ENCODE measurements around the gene BICC1. TPM values are rescaled to one million over a fixed set of nuclear protein-coding genes. Genes with fewer than 3 reads are reported as not detected.

Gene BICC1
- total and polyA plus RNA-seq, 2 donors (not counting 1 experiment from before 2014, with no cell fraction given), result not detected

DNA sequence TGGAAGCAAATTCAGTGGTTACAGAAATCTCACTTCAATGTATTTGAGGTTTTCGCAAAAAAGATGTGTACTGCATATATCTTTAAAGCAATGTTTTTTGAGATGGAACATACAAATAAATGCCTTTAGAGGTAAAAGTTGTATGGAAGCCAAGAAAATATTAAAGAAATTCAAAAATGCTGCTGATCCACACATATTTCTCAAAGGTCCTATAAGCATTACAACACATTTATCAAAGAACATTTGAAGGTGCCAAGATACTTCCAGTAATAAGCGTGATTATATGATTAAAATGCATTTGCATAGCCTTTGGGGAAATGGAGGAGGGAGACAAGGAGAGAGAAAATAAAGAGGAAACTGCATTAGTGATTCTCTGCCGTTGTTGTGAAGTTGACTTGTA is 260.1 kb downstream of the BICC1 start:
- H3K27ac Mint-ChIP-seq, result no peak overlapping the region
- H3K4me3 ChIP-seq (ENCODE audit: control extremely low read depth in 1 of 5, extremely low read depth in 1 of 5, insufficient read depth in 1 of 5, low read depth in 2 of 5, low read length in 4 of 5), result no peak overlapping the region
- intact Hi-C loops (cut with micrococcal nuclease), result no loop called here
- H3K27ac ChIP-seq (ENCODE audit: low read length in 2 of 2), result no peak overlapping the region
- DNase-seq (no peak), ATAC-seq (ENCODE audit: low read depth) (no peak)
- WGBS (ENCODE audit: insufficient coverage), result no CpG with 5 or more reads among the region's 3 CpGs
- H3K4me3 Mint-ChIP-seq, result no peak overlapping the region
- POLR2A ChIA-PET, result no interaction called here
- no peak overlapping the region for H2AFZ ChIP-seq (ENCODE audit: insufficient read depth, low read depth, low read length, poor library complexity, severe bottlenecking)
- peaks cover 6% of the 10 kb centered on the region for H3K27me3 Mint-ChIP-seq
- no peaks in the 10 kb centered on the region for H3K4me1 Mint-ChIP-seq
- TF ChIP-seq, protein P1, sequence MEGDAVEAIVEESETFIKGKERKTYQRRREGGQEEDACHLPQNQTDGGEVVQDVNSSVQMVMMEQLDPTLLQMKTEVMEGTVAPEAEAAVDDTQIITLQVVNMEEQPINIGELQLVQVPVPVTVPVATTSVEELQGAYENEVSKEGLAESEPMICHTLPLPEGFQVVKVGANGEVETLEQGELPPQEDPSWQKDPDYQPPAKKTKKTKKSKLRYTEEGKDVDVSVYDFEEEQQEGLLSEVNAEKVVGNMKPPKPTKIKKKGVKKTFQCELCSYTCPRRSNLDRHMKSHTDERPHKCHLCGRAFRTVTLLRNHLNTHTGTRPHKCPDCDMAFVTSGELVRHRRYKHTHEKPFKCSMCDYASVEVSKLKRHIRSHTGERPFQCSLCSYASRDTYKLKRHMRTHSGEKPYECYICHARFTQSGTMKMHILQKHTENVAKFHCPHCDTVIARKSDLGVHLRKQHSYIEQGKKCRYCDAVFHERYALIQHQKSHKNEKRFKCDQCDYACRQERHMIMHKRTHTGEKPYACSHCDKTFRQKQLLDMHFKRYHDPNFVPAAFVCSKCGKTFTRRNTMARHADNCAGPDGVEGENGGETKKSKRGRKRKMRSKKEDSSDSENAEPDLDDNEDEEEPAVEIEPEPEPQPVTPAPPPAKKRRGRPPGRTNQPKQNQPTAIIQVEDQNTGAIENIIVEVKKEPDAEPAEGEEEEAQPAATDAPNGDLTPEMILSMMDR (IDR thresholded peaks at IDR 0.05), result no peak
- TF ChIP-seq EZH2 (IDR thresholded peaks at IDR 0.05; ENCODE audit: borderline replicate concordance, insufficient read depth, low read depth, low read length, poor library complexity, severe bottlenecking), result no peak
- H3K36me3 ChIP-seq (replicated peaks in 1 of 2; ENCODE audit: control extremely low read depth in 1 of 2, control insufficient read depth in 1 of 2, extremely low read depth in 1 of 2, insufficient read depth in 2 of 2, low read length in 1 of 2), result no peaks in the 10 kb centered on the region
- H3K4me2 ChIP-seq (replicated peaks; ENCODE audit: low read depth, low read length, poor library complexity, severe bottlenecking), result no peak overlapping the region
- H3K9me3 ChIP-seq (ENCODE audit: control extremely low read depth in 1 of 3, control insufficient read depth in 2 of 3, insufficient read depth in 1 of 3, low read length in 2 of 3), result no peaks in the 10 kb centered on the region
- no peaks in the 10 kb centered on the region for H3K27me3 ChIP-seq (replicated peaks in 1 of 4; ENCODE audit: control extremely low read depth in 1 of 4, control insufficient read depth in 3 of 4, insufficient read depth in 4 of 4, low read length in 3 of 4)
- no peaks in the 10 kb centered on the region for H3K4me1 ChIP-seq (ENCODE audit: control insufficient read depth in 2 of 2, insufficient read depth in 2 of 2, low read length in 2 of 2)
- H3K9ac ChIP-seq (ENCODE audit: low read length), result no peak overlapping the region
- no peaks in the 10 kb centered on the region for H3K79me2 ChIP-seq (ENCODE audit: control insufficient read depth, insufficient read depth, low read length)
- peaks cover 4% of the 10 kb centered on the region for H3K9me3 Mint-ChIP-seq (ENCODE audit: insufficient read depth)
- H4K20me1 ChIP-seq (ENCODE audit: control insufficient read depth, insufficient read depth, low read length, poor library complexity, severe bottlenecking), result no peaks in the 10 kb centered on the region
- CTCF ChIA-PET, result no interaction called here

DNA sequence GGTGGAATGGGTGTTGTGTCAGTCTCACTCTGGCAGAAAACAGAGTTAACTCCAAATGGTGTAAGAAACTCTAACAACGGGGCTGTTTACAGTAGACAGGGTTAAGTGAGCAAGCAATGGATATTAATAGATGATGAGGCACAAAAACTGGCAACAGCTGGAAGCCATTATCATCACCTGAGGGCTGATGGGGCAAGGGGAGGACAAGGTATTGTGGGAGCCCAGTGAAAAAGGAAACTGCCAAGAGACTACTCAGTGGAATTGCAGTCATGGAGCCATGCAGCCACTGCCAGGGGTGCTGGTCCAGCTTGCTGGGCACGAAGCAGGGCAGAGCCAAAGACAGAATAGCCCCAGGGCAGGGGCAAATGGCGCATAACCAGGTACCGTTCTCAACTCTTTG is 260.7 kb downstream of the BICC1 start:
- no peak overlapping the region for H3K4me2 ChIP-seq (replicated peaks; ENCODE audit: low read depth, low read length, poor library complexity, severe bottlenecking)
- H3K4me1 ChIP-seq (ENCODE audit: control insufficient read depth in 2 of 2, insufficient read depth in 2 of 2, low read length in 2 of 2), result no peaks in the 10 kb centered on the region
- POLR2A ChIA-PET, result no interaction called here
- DNase-seq (no peak), ATAC-seq (ENCODE audit: low read depth) (no peak)
- no peak overlapping the region for H3K27ac ChIP-seq (ENCODE audit: low read length in 2 of 2)
- no peaks in the 10 kb centered on the region for H3K9me3 ChIP-seq (ENCODE audit: control extremely low read depth in 1 of 3, control insufficient read depth in 2 of 3, insufficient read depth in 1 of 3, low read length in 2 of 3)
- H4K20me1 ChIP-seq (ENCODE audit: control insufficient read depth, insufficient read depth, low read length, poor library complexity, severe bottlenecking), result no peaks in the 10 kb centered on the region
- Mint-ChIP-seq H3K27me3 (peaks cover 6% of the 10 kb centered on the region), H3K9me3 (ENCODE audit: insufficient read depth) (no peaks in the 10 kb centered on the region), H3K27ac (no peak overlapping the region), H3K4me1 (no peaks in the 10 kb centered on the region), H3K4me3 (no peak overlapping the region)
- H2AFZ ChIP-seq (ENCODE audit: insufficient read depth, low read depth, low read length, poor library complexity, severe bottlenecking), result no peak overlapping the region
- CTCF ChIA-PET, result no interaction called here
- no peaks in the 10 kb centered on the region for H3K27me3 ChIP-seq (replicated peaks in 1 of 4; ENCODE audit: control extremely low read depth in 1 of 4, control insufficient read depth in 3 of 4, insufficient read depth in 4 of 4, low read length in 3 of 4)
- H3K36me3 ChIP-seq (replicated peaks in 1 of 2; ENCODE audit: control extremely low read depth in 1 of 2, control insufficient read depth in 1 of 2, extremely low read depth in 1 of 2, insufficient read depth in 2 of 2, low read length in 1 of 2), result no peaks in the 10 kb centered on the region
- H3K4me3 ChIP-seq (ENCODE audit: control extremely low read depth in 1 of 5, extremely low read depth in 1 of 5, insufficient read depth in 1 of 5, low read depth in 2 of 5, low read length in 4 of 5), result no peak overlapping the region
- no peaks in the 10 kb centered on the region for H3K79me2 ChIP-seq (ENCODE audit: control insufficient read depth, insufficient read depth, low read length)
- WGBS (ENCODE audit: insufficient coverage), result 92% methylated on average over 4 of the region's 4 CpGs
- no peak for TF ChIP-seq EZH2 (IDR thresholded peaks at IDR 0.05; ENCODE audit: borderline replicate concordance, insufficient read depth, low read depth, low read length, poor library complexity, severe bottlenecking)
- TF ChIP-seq, protein P1 (IDR thresholded peaks at IDR 0.05), result no peak
- no peak overlapping the region for H3K9ac ChIP-seq (ENCODE audit: low read length)
- intact Hi-C loops (cut with micrococcal nuclease), result no loop called here

All from B cell (primary cell).